ENCODE results near the gene SLC10A7.

- TF ChIP-seq ATF3 (IDR thresholded peaks at IDR 0.05; ENCODE audit: borderline replicate concordance, extremely low read depth, low read depth, low read length) (no peak), ZBTB33 (IDR thresholded peaks at IDR 0.05) (no peak), MEF2A (IDR thresholded peaks at IDR 0.05; ENCODE audit: insufficient read depth, low read depth, low read length) (no peak), SMC3 (IDR thresholded peaks at IDR 0.05; ENCODE audit: borderline replicate concordance, low read length) (no peak), CTCF (IDR thresholded peaks at IDR 0.05 in 2 of 3, conservative IDR thresholded peaks at IDR 0.05 in 1 of 3; ENCODE audit: control insufficient read depth in 2 of 3, extremely low read depth in 1 of 3, insufficient read depth in 1 of 3, low read depth in 3 of 3, low read length in 3 of 3) (no peak), BACH1 (IDR thresholded peaks at IDR 0.05; ENCODE audit: borderline replicate concordance) (no peak), FOXM1 (IDR thresholded peaks at IDR 0.05; ENCODE audit: low read depth, low read length) (no peak), EZH2 (IDR thresholded peaks at IDR 0.05; ENCODE audit: borderline replicate concordance, control insufficient read depth, low read depth, low read length) (no peak)
Observed at GRCh38 chr4:146371812-146372211, 149.9 kb downstream of the SLC10A7 start.
